IPS DF 4.7 (cell line): Measurements from ENCODE around the gene PTH2.
"Not testable (repeated sequence)": the region's sequence is repeated elsewhere in the genome, so short reads cannot be mapped to it uniquely, and the experiment has no call there.

Experiments used
- DNase-seq: peaks from one replicate; pipeline ENCODE4 v3.0.0-alpha.2; 2013; ENCODE audit warnings: low spot score; ENCODE audit errors: extremely low read depth

Gene PTH2

GRCh38 chr19:49448432-49448786 is 25.2 kb upstream of the PTH2 start:
- DNase-seq: no peak

- no peak for DNase-seq
These were observed 24.5 kb upstream of the PTH2 start for GRCh38 chr19:49447485-49448431.

GRCh38 chr19:49445997-49446396 is 22.8 kb upstream of the PTH2 start:
- DNase-seq: no peak

- not testable (repeated sequence) for DNase-seq
These were observed 21.0 kb upstream of the PTH2 start for GRCh38 chr19:49444100-49444700.

GRCh38 chr19:49443366-49444099 is 20.3 kb upstream of the PTH2 start:
- no peak for DNase-seq

GRCh38 chr19:49442771-49443365 is 19.6 kb upstream of the PTH2 start:
- DNase-seq: no peak

- no peak for DNase-seq
These were observed 19.1 kb upstream of the PTH2 start for GRCh38 chr19:49442354-49442753.

GRCh38 chr19:49441960-49442350 is 18.7 kb upstream of the PTH2 start:
- DNase-seq: no peak

GRCh38 chr19:49441210-49441959 is 18.1 kb upstream of the PTH2 start, which contains the start of gene SLC17A7:
Gene SLC17A7, minus strand, starts transcription at chr19:49441527. Its CDS starts 148 bp downstream, at chr19:49441379.
- no peak for DNase-seq

- DNase-seq: no peak
These were observed 17.4 kb upstream of the PTH2 start for GRCh38 chr19:49440439-49441209.

GRCh38 chr19:49439836-49440235 is 16.6 kb upstream of the PTH2 start:
- DNase-seq: no peak

- no peak for DNase-seq
These were observed 15.0 kb upstream of the PTH2 start for GRCh38 chr19:49438261-49438660.

- no peak for DNase-seq
These were observed 14.0 kb upstream of the PTH2 start for GRCh38 chr19:49437231-49437630.

- no peak for DNase-seq
These were observed 13.3 kb upstream of the PTH2 start for GRCh38 chr19:49436381-49437017.

GRCh38 chr19:49435670-49436069 is 12.4 kb upstream of the PTH2 start:
- DNase-seq: no peak

- no peak for DNase-seq
These were observed 11.8 kb upstream of the PTH2 start for GRCh38 chr19:49434907-49435583.

- no peak for DNase-seq
These were observed 10.1 kb upstream of the PTH2 start for GRCh38 chr19:49433240-49433901.
